Measurements from ENCODE around the gene RNF212B. TPM values are rescaled to one million over a fixed set of nuclear protein-coding genes. Genes with fewer than 3 reads are reported as not detected.
"Not testable (repeated sequence)": the region's sequence is repeated elsewhere in the genome, so short reads cannot be mapped to it uniquely, and the experiment has no call there.

Gene RNF212B
- total and polyA plus RNA-seq, 12 donors: not detected

GRCh38 chr14:23259426-23259825, 21.7 kb downstream of the RNF212B start:
- Histone ChIP-seq H3K27me3 (peaks cover 10% of the 10 kb centered on the region), H3K4me1 (replicated peaks in 1 of 2) (no peaks in the 10 kb centered on the region), H3K36me3 (replicated peaks in 1 of 2) (no peaks in the 10 kb centered on the region), H3K27ac (no peak overlapping the region), H3K9me3 (replicated peaks in 1 of 3) (no peaks in the 10 kb centered on the region), H3K4me3 (no peak overlapping the region)
- no peak for DNase-seq
- TF ChIP-seq, protein P1, sequence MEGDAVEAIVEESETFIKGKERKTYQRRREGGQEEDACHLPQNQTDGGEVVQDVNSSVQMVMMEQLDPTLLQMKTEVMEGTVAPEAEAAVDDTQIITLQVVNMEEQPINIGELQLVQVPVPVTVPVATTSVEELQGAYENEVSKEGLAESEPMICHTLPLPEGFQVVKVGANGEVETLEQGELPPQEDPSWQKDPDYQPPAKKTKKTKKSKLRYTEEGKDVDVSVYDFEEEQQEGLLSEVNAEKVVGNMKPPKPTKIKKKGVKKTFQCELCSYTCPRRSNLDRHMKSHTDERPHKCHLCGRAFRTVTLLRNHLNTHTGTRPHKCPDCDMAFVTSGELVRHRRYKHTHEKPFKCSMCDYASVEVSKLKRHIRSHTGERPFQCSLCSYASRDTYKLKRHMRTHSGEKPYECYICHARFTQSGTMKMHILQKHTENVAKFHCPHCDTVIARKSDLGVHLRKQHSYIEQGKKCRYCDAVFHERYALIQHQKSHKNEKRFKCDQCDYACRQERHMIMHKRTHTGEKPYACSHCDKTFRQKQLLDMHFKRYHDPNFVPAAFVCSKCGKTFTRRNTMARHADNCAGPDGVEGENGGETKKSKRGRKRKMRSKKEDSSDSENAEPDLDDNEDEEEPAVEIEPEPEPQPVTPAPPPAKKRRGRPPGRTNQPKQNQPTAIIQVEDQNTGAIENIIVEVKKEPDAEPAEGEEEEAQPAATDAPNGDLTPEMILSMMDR (IDR thresholded peaks at IDR 0.05): no peak
- TF ChIP-seq POLR2A (IDR thresholded peaks at IDR 0.05): no peak
- intact Hi-C loops (cut with DNase I): no loop called here

GRCh38 chr14:23260849-23261248, 23.1 kb downstream of the RNF212B start:
- peaks cover 10% of the 10 kb centered on the region for H3K27me3 ChIP-seq
- 58 to 73% (median 62%) methylated on average over 8 of the region's 8 CpGs for WGBS, 4 donors

GRCh38 chr14:23269193-23269592, 31.5 kb downstream of the RNF212B start:
- Histone ChIP-seq H3K27ac (no peak overlapping the region), H3K4me3 (no peak overlapping the region), H3K36me3 (replicated peaks in 1 of 2) (no peaks in the 10 kb centered on the region), H3K4me1 (replicated peaks in 1 of 2) (no peaks in the 10 kb centered on the region), H3K27me3 (no peaks in the 10 kb centered on the region), H3K9me3 (replicated peaks in 1 of 3) (no peaks in the 10 kb centered on the region)
- no peak for DNase-seq
- TF ChIP-seq, protein P1 (IDR thresholded peaks at IDR 0.05): no peak
- TF ChIP-seq POLR2A (IDR thresholded peaks at IDR 0.05): no peak
- WGBS, 4 donors: 82 to 88% (median 87%) methylated on average over 7 of the region's 7 CpGs
- intact Hi-C loops (cut with DNase I): loop anchor here in 1 of 2 donors (5.0 to 10.0 kb wide), 2 partner anchors 56 to 108 kb away; partner anchors contain the start of genes CMTM5 and PABPN1

More at GRCh38 chr14:23260849-23261248, 23.1 kb downstream of the RNF212B start:
- intact Hi-C loops (cut with DNase I): loop anchor here in 1 of 2 donors (10.0 kb wide), 1 partner anchor 64 kb away; the partner anchor contains the start of gene PABPN1
- not testable (repeated sequence) for DNase-seq; H3K4me3 ChIP-seq; H3K4me1 ChIP-seq (replicated peaks in 1 of 2); H3K27ac ChIP-seq; H3K9me3 ChIP-seq (replicated peaks in 1 of 3); H3K36me3 ChIP-seq (replicated peaks in 1 of 2)

DNA sequence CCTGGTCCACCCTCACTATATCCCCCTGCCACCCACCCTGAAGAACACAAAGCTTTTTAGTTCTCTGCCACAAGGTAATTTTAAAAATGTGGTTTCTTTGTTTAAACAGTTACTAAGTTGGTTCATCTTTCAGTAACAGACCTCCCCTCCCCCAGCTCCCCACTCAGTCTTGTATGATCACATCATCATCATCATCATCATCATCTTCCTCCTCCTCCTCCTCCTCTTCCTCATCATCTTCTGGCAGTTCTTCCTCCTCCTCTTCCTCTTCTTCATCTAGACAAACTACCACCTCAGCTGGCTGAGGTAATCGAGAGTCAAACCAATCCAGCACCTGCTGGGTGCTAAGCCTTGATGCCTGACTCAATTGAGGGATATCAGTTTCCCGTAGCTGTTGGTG, 37.7 kb downstream of the RNF212B start:
- H3K27me3 ChIP-seq: no peaks in the 10 kb centered on the region
- no peak for DNase-seq
- intact Hi-C loops (cut with DNase I): no loop called here
- peaks cover 0 to 10% of the 10 kb centered on the region in 2 donors for H3K36me3 ChIP-seq (replicated peaks in 1 of 2)
- WGBS, 4 donors: 87 to 100% (median 94%) methylated on average over 2 of the region's 2 CpGs
- H3K27ac ChIP-seq: no peak overlapping the region
- no peak overlapping the region for H3K4me3 ChIP-seq
- TF ChIP-seq POLR2A (IDR thresholded peaks at IDR 0.05): no peak
- TF ChIP-seq, protein P1 (IDR thresholded peaks at IDR 0.05): no peak
- H3K9me3 ChIP-seq (replicated peaks in 1 of 3): no peaks in the 10 kb centered on the region
- H3K4me1 ChIP-seq (replicated peaks in 1 of 2): no peaks in the 10 kb centered on the region

GRCh38 chr14:23277189-23277588, 39.5 kb downstream of the RNF212B start:
- WGBS, 4 donors: 82 to 84% (median 84%) methylated on average over 3 of the region's 3 CpGs
- no peak overlapping the region for H3K27ac ChIP-seq
- H3K4me1 ChIP-seq (replicated peaks in 1 of 2): no peaks in the 10 kb centered on the region
- H3K9me3 ChIP-seq (replicated peaks in 1 of 3): no peaks in the 10 kb centered on the region
- peaks cover 0 to 10% of the 10 kb centered on the region in 2 donors for H3K36me3 ChIP-seq (replicated peaks in 1 of 2)
- H3K4me3 ChIP-seq: no peak overlapping the region
- no peak for DNase-seq
- TF ChIP-seq POLR2A (IDR thresholded peaks at IDR 0.05): no peak
- TF ChIP-seq, protein P1 (IDR thresholded peaks at IDR 0.05): no peak
- H3K27me3 ChIP-seq: no peaks in the 10 kb centered on the region
- intact Hi-C loops (cut with DNase I): no loop called here

DNA sequence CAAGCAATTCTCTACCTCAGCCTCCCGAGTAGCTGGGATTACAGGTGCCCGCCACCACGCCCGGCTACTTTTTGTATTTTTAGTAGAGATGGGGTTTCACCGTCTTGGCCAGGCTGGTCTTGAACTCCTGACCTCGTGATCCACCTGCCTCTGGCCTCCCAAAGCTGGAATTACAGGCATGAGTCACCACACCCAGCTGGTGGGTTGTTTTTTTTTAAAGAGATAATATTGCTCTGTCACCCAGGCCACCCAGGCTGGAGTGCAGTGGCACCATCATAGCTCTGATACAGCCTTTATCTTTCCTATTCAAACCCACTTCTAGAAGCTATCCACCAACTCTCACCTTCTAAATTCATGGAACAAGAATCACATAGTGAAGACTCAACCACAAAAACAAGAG, 40.2 kb downstream of the RNF212B start:
- intact Hi-C loops (cut with DNase I); H3K9me3 ChIP-seq (replicated peaks in 1 of 3); H3K4me3 ChIP-seq; H3K4me1 ChIP-seq (replicated peaks in 1 of 2); H3K27me3 ChIP-seq; H3K27ac ChIP-seq; H3K36me3 ChIP-seq (replicated peaks in 1 of 2); DNase-seq: not testable (repeated sequence)
- WGBS, 4 donors: 91 to 96% (median 93%) methylated on average over 6 of the region's 6 CpGs

All from adrenal gland (tissue), 12 donors.